HFF-Myc (cell line): ENCODE results near the gene GET3.

Experiments
- DNase-seq: peaks from one replicate; pipeline ENCODE4 v3.0.0-alpha.2; 2011; ENCODE audit warnings: low read depth; ENCODE audit errors: extremely low read depth
- H3K4me3 ChIP-seq: replicated peaks from 2 replicates; pipeline ENCODE4 v1.5.1; 2011; ENCODE audit warnings: low read depth, mild to moderate bottlenecking, control low read depth, low read length
- CTCF ChIP-seq: IDR thresholded peaks from 2 replicates; pipeline ENCODE4 v1.5.1; 2012; ENCODE audit warnings: mild to moderate bottlenecking, low read depth, low read length, control low read depth; ENCODE audit errors: missing control alignments

The GET3 gene

GRCh38 chr19:12736995-12737834 lies at the start of gene GET3:
GET3 (plus strand) TSS chr19:12737497; CDS start chr19:12737506, 9 bp downstream.
- H3K4me3 ChIP-seq, result peak within 1 kb of the TSS; percentile 100
- DNase-seq, result peak; percentile 100
- TF ChIP-seq CTCF, result no peak

- DNase-seq, result no peak
- no peak for TF ChIP-seq CTCF
- no peak overlapping the region for H3K4me3 ChIP-seq
Measured at GRCh38 chr19:12689012-12689411, 48.3 kb upstream of the GET3 start.

- H3K4me3 ChIP-seq, result no peak overlapping the region
- DNase-seq, result no peak
- no peak for TF ChIP-seq CTCF
Measured at GRCh38 chr19:12689581-12690216, 47.6 kb upstream of the GET3 start.

- no peak for DNase-seq
- no peak for TF ChIP-seq CTCF
- H3K4me3 ChIP-seq, result no peak overlapping the region
Measured at GRCh38 chr19:12692960-12693359, 44.3 kb upstream of the GET3 start.

- no peak overlapping the region for H3K4me3 ChIP-seq
- DNase-seq, result no peak
- no peak for TF ChIP-seq CTCF
Measured at GRCh38 chr19:12694641-12695040, 42.7 kb upstream of the GET3 start.

- H3K4me3 ChIP-seq, result peak overlapping the region; percentile 84
- no peak for TF ChIP-seq CTCF
Measured at GRCh38 chr19:12695096-12695495, 42.2 kb upstream of the GET3 start.

More at GRCh38 chr19:12695096-12695495, 42.2 kb upstream of the GET3 start:
- no peak for DNase-seq
